Mesothelial cell of epicardium (in vitro differentiated cells): Measurements from ENCODE around the gene ILK. TPM values are rescaled to one million over a fixed set of nuclear protein-coding genes. Genes with fewer than 3 reads are reported as not detected.

Experiments used
- DNase-seq, 2 experiments: peaks; one replicate each; pipeline ENCODE4 v3.0.0; 2021; ENCODE audit warnings: low spot score in 2 of 2; ENCODE audit not compliant: unreplicated experiment in 2 of 2
- H3K27ac Mint-ChIP-seq: 2 replicates; pipeline ENCODE4 v1.8.0; 2021; ENCODE audit warnings: mixed read lengths
- H3K27me3 Mint-ChIP-seq: 2 replicates; pipeline ENCODE4 v1.8.0; 2021; ENCODE audit warnings: low read depth, mixed read lengths
- H3K36me3 Mint-ChIP-seq: 2 replicates; pipeline ENCODE4 v1.8.0; 2021; ENCODE audit warnings: mixed read lengths
- H3K4me1 Mint-ChIP-seq: 2 replicates; pipeline ENCODE4 v1.8.0; 2021; ENCODE audit warnings: mixed read lengths
- H3K4me3 Mint-ChIP-seq: 2 replicates; pipeline ENCODE4 v1.8.0; 2021; ENCODE audit warnings: mild to moderate bottlenecking, moderate library complexity, mixed read lengths
- H3K9me3 Mint-ChIP-seq: 2 replicates; pipeline ENCODE4 v1.8.0; 2021; ENCODE audit warnings: mixed read lengths
- CTCF ChIP-seq: fragments of 200-600 bp; sonication (generic); IDR thresholded peaks from one replicate; pipeline ENCODE4 v1.5.0; 2021; ENCODE audit warnings: antibody characterized with exemption; ENCODE audit not compliant: unreplicated experiment
- total RNA-seq: library from RNA; stranded (reverse); gene quantifications from 3 replicates; pipeline ENCODE4 v1.2.1, GENCODE V29; 2021

The ILK gene
- total RNA-seq, 1 donor from 2014 or later, result 144 TPM

- TF ChIP-seq CTCF, result peak; percentile 31
- Mint-ChIP-seq H3K4me1 (peaks cover 11% of the 10 kb centered on the region), H3K27me3 (no peaks in the 10 kb centered on the region), H3K36me3 (peaks cover 22% of the 10 kb centered on the region), H3K9me3 (no peaks in the 10 kb centered on the region), H3K4me3 (peak within 1 kb of the TSS; percentile 83), H3K27ac (peak within 1 kb of the TSS; percentile 96)
- peak; percentile 96 to 97 for DNase-seq
These were observed 8.9 kb downstream of the ILK start, which contains the start of gene TAF10 for GRCh38 chr11:6612213-6613041. TAF10 (minus strand) TSS chr11:6612216; CDS start chr11:6612189, 27 bp downstream.

GRCh38 chr11:6613496-6613895 is 9.9 kb downstream of the ILK start:
- peaks cover 8% of the 10 kb centered on the region for H3K4me1 Mint-ChIP-seq
- TF ChIP-seq CTCF, result no peak
- no peak overlapping the region for H3K4me3 Mint-ChIP-seq
- H3K27me3 Mint-ChIP-seq, result no peaks in the 10 kb centered on the region
- H3K9me3 Mint-ChIP-seq, result no peaks in the 10 kb centered on the region
- no peak for DNase-seq
- no peak overlapping the region for H3K27ac Mint-ChIP-seq
- peaks cover 19% of the 10 kb centered on the region for H3K36me3 Mint-ChIP-seq

- Mint-ChIP-seq H3K9me3 (no peaks in the 10 kb centered on the region), H3K4me3 (no peak overlapping the region), H3K27ac (no peak overlapping the region), H3K36me3 (peaks cover 13% of the 10 kb centered on the region), H3K4me1 (peaks cover 8% of the 10 kb centered on the region), H3K27me3 (no peaks in the 10 kb centered on the region)
- no peak for DNase-seq
- TF ChIP-seq CTCF, result no peak
These were observed 10.9 kb downstream of the ILK start for GRCh38 chr11:6614446-6614845.

GRCh38 chr11:6615046-6615445 is 11.5 kb downstream of the ILK start:
- Mint-ChIP-seq H3K9me3 (no peaks in the 10 kb centered on the region), H3K36me3 (peaks cover 7% of the 10 kb centered on the region), H3K27me3 (no peaks in the 10 kb centered on the region), H3K27ac (no peak overlapping the region), H3K4me1 (peaks cover 8% of the 10 kb centered on the region), H3K4me3 (no peak overlapping the region)
- TF ChIP-seq CTCF, result no peak
- DNase-seq, result no peak

GRCh38 chr11:6615882-6616585 is 12.5 kb downstream of the ILK start:
- Mint-ChIP-seq H3K4me3 (no peak overlapping the region), H3K36me3 (peaks cover 3% of the 10 kb centered on the region), H3K27ac (no peak overlapping the region), H3K4me1 (peaks cover 5% of the 10 kb centered on the region), H3K27me3 (no peaks in the 10 kb centered on the region), H3K9me3 (no peaks in the 10 kb centered on the region)
- no peak for DNase-seq
- TF ChIP-seq CTCF, result no peak
